GM12875 (cell line): ENCODE results near the gene TNNC1.

Source experiments
- H3K4me3 ChIP-seq: one replicate; pipeline ENCODE4 v1.5.1; 2011; ENCODE audit warnings: low read depth, low read length, control low read depth
- TF ChIP-seq, protein P1 (sequence below): IDR thresholded peaks from 2 replicates; pipeline ENCODE4 v1.5.1; 2011; ENCODE audit warnings: low read depth, mild to moderate bottlenecking, control low read depth, inconsistent platforms, low read length, moderate library complexity, borderline replicate concordance; ENCODE audit not compliant: insufficient read depth

Gene TNNC1

DNA sequence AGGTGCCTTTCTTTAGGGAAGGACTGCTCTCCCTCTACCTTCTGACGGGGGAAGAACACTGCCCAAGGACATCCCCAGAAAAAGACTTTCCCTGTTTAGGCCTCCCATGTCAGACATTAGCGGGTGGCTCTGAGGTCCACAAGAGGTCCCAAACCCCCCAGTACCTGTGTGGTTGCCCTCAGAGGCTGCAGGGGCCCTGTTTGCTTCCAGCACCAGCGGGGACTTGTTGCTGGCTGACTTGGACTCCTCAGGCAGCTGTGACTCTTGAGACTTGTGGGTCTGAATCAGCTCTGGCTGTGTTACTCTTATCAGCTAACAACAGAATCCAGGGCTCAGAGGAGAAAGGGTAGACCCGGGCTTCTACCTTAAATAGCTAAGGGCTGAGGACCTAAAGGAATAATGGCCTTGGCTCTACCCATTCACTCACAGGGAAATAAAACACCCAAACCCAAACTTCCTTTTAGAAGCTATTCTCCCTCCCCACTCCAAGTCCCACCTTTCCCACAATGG lies 48.2 kb downstream of the TNNC1 start:
- no peak overlapping the region for H3K4me3 ChIP-seq
- TF ChIP-seq, protein P1, sequence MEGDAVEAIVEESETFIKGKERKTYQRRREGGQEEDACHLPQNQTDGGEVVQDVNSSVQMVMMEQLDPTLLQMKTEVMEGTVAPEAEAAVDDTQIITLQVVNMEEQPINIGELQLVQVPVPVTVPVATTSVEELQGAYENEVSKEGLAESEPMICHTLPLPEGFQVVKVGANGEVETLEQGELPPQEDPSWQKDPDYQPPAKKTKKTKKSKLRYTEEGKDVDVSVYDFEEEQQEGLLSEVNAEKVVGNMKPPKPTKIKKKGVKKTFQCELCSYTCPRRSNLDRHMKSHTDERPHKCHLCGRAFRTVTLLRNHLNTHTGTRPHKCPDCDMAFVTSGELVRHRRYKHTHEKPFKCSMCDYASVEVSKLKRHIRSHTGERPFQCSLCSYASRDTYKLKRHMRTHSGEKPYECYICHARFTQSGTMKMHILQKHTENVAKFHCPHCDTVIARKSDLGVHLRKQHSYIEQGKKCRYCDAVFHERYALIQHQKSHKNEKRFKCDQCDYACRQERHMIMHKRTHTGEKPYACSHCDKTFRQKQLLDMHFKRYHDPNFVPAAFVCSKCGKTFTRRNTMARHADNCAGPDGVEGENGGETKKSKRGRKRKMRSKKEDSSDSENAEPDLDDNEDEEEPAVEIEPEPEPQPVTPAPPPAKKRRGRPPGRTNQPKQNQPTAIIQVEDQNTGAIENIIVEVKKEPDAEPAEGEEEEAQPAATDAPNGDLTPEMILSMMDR, result no peak

DNA sequence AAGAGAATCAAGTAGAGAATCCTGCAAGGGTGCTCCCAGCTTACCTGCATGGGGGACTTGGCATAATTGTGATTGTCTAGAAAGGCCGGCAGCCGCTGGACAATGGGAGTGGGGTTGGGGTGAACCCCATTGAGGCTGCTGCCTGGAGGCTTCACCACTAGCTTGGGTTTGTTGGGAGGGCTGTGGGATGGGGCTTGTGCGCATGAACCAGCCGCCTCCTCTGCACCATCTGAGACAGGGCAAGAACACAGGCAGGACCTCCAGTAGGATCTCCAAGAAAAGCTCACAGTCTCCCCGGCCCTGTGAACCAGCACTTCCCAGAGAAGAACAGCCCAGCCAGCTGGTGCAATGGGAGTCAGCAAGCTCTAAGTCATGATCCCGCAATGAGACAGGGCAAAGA lies 48.8 kb downstream of the TNNC1 start:
- TF ChIP-seq, protein P1, result no peak
- no peak overlapping the region for H3K4me3 ChIP-seq

DNA sequence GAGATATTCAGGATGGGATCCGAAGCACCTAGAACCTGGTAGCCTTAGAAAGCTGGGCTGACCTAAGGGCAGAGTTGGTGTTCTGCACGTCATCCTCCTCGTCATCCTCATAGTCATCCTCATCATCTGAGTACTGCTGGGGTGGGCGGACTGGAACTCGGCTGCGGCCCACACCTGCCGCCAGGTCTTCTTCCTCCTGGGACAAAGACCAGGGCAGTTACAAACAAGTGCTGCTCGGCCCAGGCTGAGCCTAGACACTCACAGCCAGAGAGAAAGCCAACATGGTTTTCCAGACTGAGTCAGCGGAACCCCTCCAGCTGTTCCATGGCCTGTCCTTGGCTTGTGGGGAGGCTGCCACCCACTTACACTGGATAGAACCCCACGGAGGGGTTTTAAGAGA lies 49.5 kb downstream of the TNNC1 start:
- TF ChIP-seq, protein P1, result no peak
- H3K4me3 ChIP-seq, result no peak overlapping the region

DNA sequence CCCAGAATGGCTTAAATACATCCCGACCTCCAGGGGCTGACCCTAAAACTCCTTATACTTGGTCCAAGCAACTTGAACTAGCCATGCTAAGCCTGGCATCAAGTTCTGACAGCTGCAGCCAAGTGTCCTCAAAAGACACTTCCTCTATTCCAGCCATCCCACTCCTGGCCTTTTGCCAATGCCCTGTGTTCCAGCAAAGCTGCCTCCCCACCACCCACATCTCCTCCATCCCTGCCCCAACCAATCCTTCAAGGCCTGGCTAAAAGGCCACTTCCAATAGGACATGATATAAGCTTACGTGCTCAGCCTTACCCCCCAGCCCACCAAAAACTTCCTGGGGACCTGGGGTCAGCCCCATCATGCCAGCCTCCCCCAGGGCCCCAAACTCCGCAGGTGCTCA lies 49.9 kb downstream of the TNNC1 start:
- H3K4me3 ChIP-seq, result no peak overlapping the region
- TF ChIP-seq, protein P1, result no peak

DNA sequence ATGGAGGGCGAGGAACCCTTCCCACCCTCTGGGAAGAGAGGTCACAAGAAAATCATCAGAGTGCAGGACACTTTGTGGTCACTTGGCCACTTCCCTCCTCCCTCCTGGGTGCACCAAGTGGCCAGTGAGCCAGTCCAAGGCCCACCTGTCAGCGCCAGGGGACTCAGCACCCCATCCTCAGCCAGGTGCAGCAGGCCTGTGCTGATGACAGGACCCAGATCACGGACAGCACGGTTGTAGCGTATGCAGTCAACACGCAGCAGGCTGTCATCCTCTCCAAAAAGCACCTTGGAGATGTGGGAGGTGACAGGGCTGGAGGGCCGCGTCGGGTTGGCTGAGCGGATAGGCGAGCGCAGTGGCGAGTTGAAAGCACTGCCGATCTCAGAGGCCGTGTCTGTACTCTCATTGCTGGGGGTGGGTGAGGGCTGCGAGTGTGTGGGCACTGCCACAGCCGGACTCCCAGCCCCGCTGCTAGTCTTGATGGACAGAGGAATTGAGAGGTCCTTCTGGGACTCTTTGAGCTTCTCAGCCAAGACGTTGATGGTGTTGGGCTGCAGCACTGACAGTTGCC lies 50.5 kb downstream of the TNNC1 start:
- TF ChIP-seq, protein P1, result no peak

DNA sequence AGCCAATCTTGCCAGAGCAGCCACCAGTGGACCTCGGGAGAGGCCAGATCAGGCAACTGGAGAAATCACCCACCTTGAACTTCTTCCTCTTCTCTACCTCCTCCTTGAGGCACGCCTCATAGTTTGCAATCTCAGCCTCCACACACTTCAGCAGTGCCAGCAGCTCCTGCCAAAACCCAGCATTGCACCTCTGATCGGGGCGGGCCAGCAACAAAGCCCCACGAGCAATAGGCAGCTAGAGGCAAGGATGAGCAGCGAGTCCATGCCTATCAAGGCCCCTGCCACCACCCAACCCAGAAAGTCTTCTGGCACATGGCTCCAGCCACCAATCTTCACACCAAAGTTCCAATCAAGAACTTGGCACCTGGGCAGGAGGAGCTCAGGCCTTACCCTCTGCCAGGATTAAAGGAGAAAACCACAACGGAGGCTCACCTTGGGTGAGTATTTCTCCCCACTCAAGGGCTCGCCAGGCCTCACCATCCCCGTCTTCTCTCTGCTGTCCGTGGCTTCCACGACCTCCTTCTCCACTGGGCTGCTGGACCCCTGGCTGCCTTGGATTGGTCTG lies 51.1 kb downstream of the TNNC1 start:
- TF ChIP-seq, protein P1, result no peak
- no peak overlapping the region for H3K4me3 ChIP-seq

More for the DNA sequence above, 50.5 kb downstream of the TNNC1 start:
- no peak overlapping the region for H3K4me3 ChIP-seq

DNA sequence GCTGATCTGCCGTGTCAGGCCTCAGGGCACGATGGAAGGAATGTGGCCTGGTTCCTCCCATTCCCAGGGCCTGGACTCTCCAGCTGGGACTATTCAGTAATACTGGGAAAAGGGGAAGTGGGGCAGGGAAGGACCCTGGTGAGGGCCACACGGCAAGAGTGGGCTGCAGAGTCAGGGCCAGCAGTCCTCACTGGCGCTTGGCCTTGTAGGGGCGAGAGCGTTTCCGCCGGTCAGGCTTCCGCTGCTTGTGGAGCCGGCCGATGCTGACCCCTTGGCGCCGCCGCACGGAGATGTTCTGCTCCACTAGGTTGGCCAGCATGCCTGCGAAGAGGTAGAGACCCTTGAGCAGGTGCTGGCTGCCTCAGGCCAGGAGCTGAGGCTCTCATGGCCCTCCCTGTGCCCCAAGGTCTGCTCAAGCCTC lies 51.7 kb downstream of the TNNC1 start:
- H3K4me3 ChIP-seq, result no peak overlapping the region
- TF ChIP-seq, protein P1, result no peak
